Measurements from ENCODE around the gene MRPL49.

DNA sequence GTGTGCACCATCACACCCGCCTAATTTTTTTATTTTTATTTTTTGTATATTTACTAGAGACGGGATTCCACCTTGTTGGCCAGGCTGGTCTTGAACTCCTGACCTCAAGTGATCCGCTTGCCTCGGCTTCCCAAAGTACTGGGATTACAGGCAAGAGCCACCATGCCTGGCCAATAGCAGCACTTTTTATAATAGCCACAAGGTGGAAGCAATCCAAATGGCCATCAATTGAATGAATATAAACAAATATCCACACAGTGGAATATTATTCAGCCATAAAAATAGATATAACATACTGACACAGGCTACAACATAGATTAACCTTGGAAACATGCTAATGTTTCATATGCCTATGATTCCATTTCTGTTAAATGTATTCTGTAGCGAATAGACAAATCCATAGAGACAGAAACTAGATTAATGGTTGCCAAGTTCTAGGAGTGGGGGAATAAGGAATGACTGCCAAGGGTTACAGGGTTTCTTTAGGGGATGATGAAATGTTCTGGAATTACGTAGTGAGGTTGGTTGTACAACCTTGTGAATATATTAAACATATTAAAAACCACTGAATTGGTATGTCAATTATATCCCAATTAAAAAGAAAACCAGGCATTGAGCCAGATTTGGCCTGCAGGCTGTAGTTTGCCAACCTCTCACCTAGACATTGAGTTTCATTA is 21.3 kb upstream of the MRPL49 start:
- TF ChIP-seq REST (tag by site-specific recombination; IDR thresholded peaks at IDR 0.05), result no peak
- no peak for TF ChIP-seq CTCF (tag by site-specific recombination; IDR thresholded peaks at IDR 0.05)
- no peak for TF ChIP-seq BCL11B (tag by site-specific recombination; IDR thresholded peaks at IDR 0.05; ENCODE audit: low read depth)
- no peak for TF ChIP-seq ZNF768 (tag by site-specific recombination; IDR thresholded peaks at IDR 0.05)
- TF ChIP-seq ZBTB10 (tag by site-specific recombination; IDR thresholded peaks at IDR 0.05), result no peak
- TF ChIP-seq ZNF274 (IDR thresholded peaks at IDR 0.05; ENCODE audit: low read length), result no peak
- no peak for TF ChIP-seq ZNF274 (tag by site-specific recombination; IDR thresholded peaks at IDR 0.05; ENCODE audit: borderline replicate concordance)
- no peak for TF ChIP-seq ZNF138 (tag by site-specific recombination; IDR thresholded peaks at IDR 0.05; ENCODE audit: borderline replicate concordance)
- no peak for TF ChIP-seq FEZF1 (tag by site-specific recombination; IDR thresholded peaks at IDR 0.05)
- TF ChIP-seq ZNF133 (tag by site-specific recombination; IDR thresholded peaks at IDR 0.05), result no peak
- TF ChIP-seq ZNF792 (tag by site-specific recombination; IDR thresholded peaks at IDR 0.05), result no peak
- no peak for TF ChIP-seq ZFHX2 (tag by site-specific recombination; conservative IDR thresholded peaks at IDR 0.05)
- no peak for TF ChIP-seq ZSCAN23 (tag by site-specific recombination; IDR thresholded peaks at IDR 0.05)
- TF ChIP-seq ZSCAN16 (tag by site-specific recombination; IDR thresholded peaks at IDR 0.05), result no peak

Measured in HEK293 (cell line).